Cardiac muscle cell (in vitro differentiated cells and primary cell): Measurements from ENCODE around the gene HJURP. TPM values are rescaled to one million over a fixed set of nuclear protein-coding genes. Genes with fewer than 3 reads are reported as not detected.
A peak's percentile ranks its signal among the peaks of the same experiment; 100 is the strongest.

Source experiments
- DNase-seq, 2 donors: peaks; one replicate each; pipeline versions ENCODE4 v3.0.0 to v3.0.0-alpha.2; 2010 to 2017; ENCODE audit warnings: low read depth in 1 of 2, low spot score in 1 of 2
- H3K27ac ChIP-seq: fragments of 200-600 bp; sonication (generic); 2 replicates; pipeline ENCODE4 v1.5.1; 2016
- H3K27me3 ChIP-seq: fragments of 200-600 bp; sonication (generic); 2 replicates; pipeline ENCODE4 v1.6.0; 2016; ENCODE audit warnings: control low read depth
- H3K36me3 ChIP-seq: fragments of 200-600 bp; sonication (generic); 2 replicates; pipeline ENCODE4 v1.5.1; 2016; ENCODE audit warnings: control low read depth
- H3K4me1 ChIP-seq: fragments of 200-600 bp; sonication (generic); 2 replicates; pipeline ENCODE4 v1.8.1; 2017; ENCODE audit warnings: low read depth, mild to moderate bottlenecking, mixed run types
- H3K4me3 ChIP-seq: fragments of 200-600 bp; sonication (generic); 2 replicates; pipeline ENCODE4 v1.5.1; 2016; ENCODE audit warnings: mild to moderate bottlenecking
- H3K9me3 ChIP-seq: fragments of 200-600 bp; sonication (generic); 2 replicates; pipeline ENCODE4 v1.5.1; 2017; ENCODE audit warnings: low read depth, mild to moderate bottlenecking, control low read depth
- CTCF ChIP-seq: IDR thresholded peaks from 2 replicates; pipeline ENCODE4 v1.5.1; 2012; ENCODE audit warnings: low read depth, mild to moderate bottlenecking, low read length
- polyA plus RNA-seq: library from polyadenylated mRNA; unstranded; fragments of >200 nt; fragmentation: Nextera tagmentation; extraction: Ambion mirVana; gene quantifications from 2 replicates; pipeline ENCODE4 v1.2.1, GENCODE V29; 2016
- total RNA-seq: library from RNA; depleted of rRNA; stranded (reverse); fragments of >200 nt; gene quantifications from 2 replicates; pipeline ENCODE4 v1.2.3, GENCODE V29; 2016

HJURP gene
- total and polyA plus RNA-seq, 2 experiments from 2014 or later, result 8.0 to 53.3 TPM

- no peak overlapping the region for H3K4me3 ChIP-seq
- no peaks in the 10 kb centered on the region for H3K9me3 ChIP-seq
- TF ChIP-seq CTCF, result no peak
- no peaks in the 10 kb centered on the region for H3K27me3 ChIP-seq
- H3K27ac ChIP-seq, result no peak overlapping the region
- H3K4me1 ChIP-seq, result peaks cover 2% of the 10 kb centered on the region
- no peak for DNase-seq
- peaks cover 36% of the 10 kb centered on the region for H3K36me3 ChIP-seq
These were observed 16.1 kb downstream of the HJURP start for GRCh38 chr2:233838251-233838650.

GRCh38 chr2:233837694-233838229 lies 16.6 kb downstream of the HJURP start:
- Histone ChIP-seq H3K4me3 (no peak overlapping the region), H3K9me3 (no peaks in the 10 kb centered on the region), H3K4me1 (peaks cover 5% of the 10 kb centered on the region), H3K36me3 (peaks cover 34% of the 10 kb centered on the region), H3K27ac (no peak overlapping the region), H3K27me3 (no peaks in the 10 kb centered on the region)
- no peak for DNase-seq
- TF ChIP-seq CTCF, result no peak

- no peak for TF ChIP-seq CTCF
- no peak overlapping the region for H3K27ac ChIP-seq
- H3K27me3 ChIP-seq, result no peaks in the 10 kb centered on the region
- no peak for DNase-seq
- peaks cover 15% of the 10 kb centered on the region for H3K4me1 ChIP-seq
- H3K4me3 ChIP-seq, result no peak overlapping the region
- H3K36me3 ChIP-seq, result peaks cover 28% of the 10 kb centered on the region
- H3K9me3 ChIP-seq, result no peaks in the 10 kb centered on the region
These were observed 18.0 kb downstream of the HJURP start for GRCh38 chr2:233836359-233836758.

- H3K27ac ChIP-seq, result no peak overlapping the region
- H3K4me1 ChIP-seq, result peaks cover 15% of the 10 kb centered on the region
- H3K9me3 ChIP-seq, result no peaks in the 10 kb centered on the region
- peaks cover 21% of the 10 kb centered on the region for H3K36me3 ChIP-seq
- no peak for DNase-seq
- H3K27me3 ChIP-seq, result no peaks in the 10 kb centered on the region
- no peak for TF ChIP-seq CTCF
- no peak overlapping the region for H3K4me3 ChIP-seq
These were observed 18.8 kb downstream of the HJURP start for GRCh38 chr2:233835230-233836186.

- Histone ChIP-seq H3K27me3 (no peaks in the 10 kb centered on the region), H3K4me3 (no peak overlapping the region), H3K27ac (peak overlapping the region; percentile 60), H3K9me3 (no peaks in the 10 kb centered on the region), H3K4me1 (peaks cover 15% of the 10 kb centered on the region), H3K36me3 (peaks cover 13% of the 10 kb centered on the region)
- no peak for TF ChIP-seq CTCF
- peak in 1 of 2 donors; percentile 45 for DNase-seq
These were observed 21.0 kb downstream of the HJURP start for GRCh38 chr2:233833345-233833744.
